GM18511 (cell line): ENCODE results near the gene DEFB129.
"Not testable (repeated sequence)": the region's sequence is repeated elsewhere in the genome, so short reads cannot be mapped to it uniquely, and the experiment has no call there.

Source experiments
- ATAC-seq: cut with Tn5 transposase; IDR thresholded peaks from one replicate; pipeline ENCODE4 v1.9.1; 2021; ENCODE audit warnings: mild to moderate bottlenecking, moderate library complexity; ENCODE audit not compliant: unreplicated experiment

Gene DEFB129, protein sequence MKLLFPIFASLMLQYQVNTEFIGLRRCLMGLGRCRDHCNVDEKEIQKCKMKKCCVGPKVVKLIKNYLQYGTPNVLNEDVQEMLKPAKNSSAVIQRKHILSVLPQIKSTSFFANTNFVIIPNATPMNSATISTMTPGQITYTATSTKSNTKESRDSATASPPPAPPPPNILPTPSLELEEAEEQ

DNA sequence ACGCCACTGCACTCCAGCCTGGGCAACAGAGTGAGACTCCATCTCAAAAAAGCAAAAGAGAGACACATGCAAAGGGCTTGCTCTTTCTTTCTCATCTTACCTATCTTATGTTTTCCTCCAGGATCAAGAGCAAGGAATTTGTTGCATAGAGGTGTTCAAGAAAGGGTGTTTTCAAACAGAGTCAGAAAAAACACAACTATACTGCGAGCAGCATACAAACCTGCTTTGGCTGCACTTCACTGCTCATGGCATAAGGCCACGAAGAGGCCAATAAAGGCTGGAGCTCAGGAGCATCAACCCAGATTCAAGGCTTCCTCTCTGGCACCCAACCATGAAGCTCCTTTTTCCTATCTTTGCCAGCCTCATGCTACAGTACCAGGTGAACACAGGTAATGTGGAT lies at the start of gene DEFB129:
DEFB129 (plus strand) TSS at position 301 of the 400 bp plus-strand sequence; CDS start at position 332, 31 bp downstream.
- no peak for ATAC-seq

DNA sequence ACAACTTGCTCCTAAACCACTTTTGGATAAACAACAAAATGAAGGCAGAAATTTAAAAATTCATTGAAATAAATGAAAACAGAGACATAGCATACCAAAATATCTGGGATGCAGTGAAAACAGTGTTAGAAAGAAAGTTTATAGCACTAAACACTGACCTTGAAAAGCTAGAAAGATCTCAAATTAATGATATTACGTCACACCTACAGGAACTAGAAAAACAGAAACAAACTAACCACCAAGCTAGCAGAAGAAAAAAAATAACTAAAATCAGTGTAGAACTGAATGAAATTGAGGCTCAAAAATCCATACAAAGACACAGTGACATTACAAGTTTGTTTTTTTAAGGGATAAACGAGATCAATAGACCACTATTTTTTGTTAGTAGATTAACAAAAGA lies 42.8 kb upstream of the DEFB129 start:
- ATAC-seq: no peak

DNA sequence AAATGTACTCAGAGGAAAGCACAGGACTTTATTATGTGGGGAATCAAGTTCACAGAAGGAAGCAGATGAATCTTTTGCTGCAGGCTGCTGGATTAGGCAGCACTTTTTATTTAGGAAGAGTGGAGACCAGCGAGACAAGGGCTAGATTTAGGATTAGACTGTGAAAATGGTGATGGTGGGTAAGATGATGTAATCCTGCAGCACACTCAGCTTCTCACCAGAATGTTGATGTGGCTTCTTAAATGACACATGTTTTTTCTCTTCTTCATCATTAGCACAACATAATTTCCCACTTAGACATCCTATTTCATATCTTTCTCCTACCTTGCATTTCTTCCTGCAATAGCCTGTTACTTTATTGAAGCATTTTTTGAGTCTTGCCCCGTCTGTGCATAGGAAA lies 39.3 kb upstream of the DEFB129 start:
- no peak for ATAC-seq

DNA sequence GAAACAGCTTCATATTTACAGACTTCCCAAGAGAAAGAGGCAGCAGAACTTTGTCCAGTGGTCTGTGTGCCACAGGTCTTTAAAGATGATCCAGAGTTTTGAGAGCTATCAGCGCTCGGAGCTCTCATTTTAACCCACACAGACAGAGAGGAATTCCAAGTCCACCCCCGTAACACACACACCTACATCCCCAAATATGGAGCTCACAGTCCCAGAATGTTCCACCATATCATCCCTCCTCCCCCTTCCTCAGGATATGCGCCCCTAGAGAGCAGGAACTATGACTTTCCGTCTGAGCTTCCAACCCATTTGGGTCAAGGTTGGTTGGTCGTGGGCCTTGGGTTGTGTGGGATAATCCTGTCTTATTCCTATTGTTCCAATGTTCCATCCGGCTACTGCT lies 37.4 kb upstream of the DEFB129 start, which contains the start of gene DEFB128:
DEFB128 (minus strand) TSS at position 101 of the 400 bp plus-strand sequence; CDS start at position 13, 88 bp downstream.
- no peak for ATAC-seq

DNA sequence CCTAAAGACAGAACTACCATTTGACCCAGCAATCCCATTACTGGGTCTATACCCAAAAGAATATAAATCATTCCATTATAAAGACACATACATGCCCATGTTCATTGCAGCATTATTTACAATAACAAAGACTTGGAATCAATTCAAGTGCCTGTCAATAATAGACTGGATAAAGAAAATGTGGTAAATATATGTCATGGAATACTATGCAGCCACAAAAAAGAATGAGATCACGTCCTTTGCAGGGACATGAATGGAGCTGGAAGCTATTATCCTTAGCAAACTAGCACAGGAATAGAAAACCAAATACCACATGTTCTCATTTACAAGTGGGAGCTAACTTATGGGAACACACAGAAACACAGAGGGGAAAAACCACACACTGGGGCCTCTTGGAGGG lies 28.8 kb upstream of the DEFB129 start:
- ATAC-seq: no peak

DNA sequence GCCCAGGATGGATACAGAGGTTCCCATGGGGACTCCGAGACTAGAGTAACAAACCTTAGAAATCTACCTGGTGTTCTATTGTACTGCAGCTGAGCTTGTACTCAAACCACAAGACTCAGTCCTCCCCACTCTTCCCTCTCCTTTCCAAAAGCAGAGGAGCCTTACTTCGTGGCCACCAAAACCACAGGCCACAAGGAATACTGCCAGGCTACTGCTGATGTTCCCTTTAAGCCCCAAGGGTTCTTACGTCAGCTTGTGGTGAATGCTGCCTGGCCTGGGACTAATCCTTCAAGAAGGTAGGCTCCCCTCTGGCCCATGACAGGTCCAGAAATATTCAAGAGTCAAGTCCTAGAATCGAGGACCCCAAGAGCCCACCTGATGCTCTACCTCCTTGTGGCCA lies 27.1 kb upstream of the DEFB129 start:
- no peak for ATAC-seq

DNA sequence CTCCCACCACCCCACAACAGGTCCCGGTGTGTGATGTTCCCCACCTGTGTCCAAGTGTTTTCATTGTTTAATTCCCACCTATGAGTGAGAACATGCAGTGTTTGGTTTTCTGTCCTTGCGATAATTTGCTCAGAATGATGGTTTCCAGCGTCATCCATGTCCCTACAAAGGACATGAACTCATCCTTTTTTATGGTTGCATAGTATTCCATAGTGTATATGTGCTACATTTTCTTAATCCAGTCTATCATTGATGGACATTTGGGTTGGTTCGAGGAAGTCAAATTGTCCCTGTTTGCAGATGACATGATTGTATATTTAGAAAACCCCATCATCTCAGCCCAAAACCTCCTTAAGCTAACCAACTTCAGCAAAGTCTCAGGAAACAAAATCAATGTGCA lies 23.4 kb upstream of the DEFB129 start:
- not testable (repeated sequence) for ATAC-seq

DNA sequence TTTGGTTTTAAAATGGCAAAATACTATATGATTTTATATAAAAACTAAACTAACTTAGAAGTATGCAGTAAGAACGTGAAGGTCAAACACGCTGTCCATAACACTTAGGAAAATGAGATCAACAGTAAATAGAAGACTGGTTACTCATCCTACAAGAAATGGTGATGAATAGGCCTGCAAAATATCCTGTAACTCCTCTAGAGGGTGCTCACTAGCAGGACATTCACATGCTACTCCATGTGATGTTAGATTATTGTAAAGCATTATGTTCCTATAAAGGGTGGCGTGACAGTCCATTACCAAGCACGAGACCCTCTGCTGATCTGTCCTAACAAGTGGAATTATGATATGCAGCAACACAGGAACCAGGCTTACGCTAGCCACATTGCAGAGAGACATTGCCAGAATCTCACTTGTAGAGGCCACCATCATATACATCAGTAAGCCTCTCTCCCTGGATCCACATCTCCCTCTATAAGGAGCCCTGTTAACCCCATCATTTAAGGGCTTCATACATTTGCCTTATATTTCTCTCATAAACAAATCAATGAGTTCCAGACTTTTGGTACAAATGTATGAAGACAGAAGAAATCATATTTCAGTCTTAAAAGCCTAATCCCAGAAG lies 18.0 kb upstream of the DEFB129 start:
- ATAC-seq: no peak

DNA sequence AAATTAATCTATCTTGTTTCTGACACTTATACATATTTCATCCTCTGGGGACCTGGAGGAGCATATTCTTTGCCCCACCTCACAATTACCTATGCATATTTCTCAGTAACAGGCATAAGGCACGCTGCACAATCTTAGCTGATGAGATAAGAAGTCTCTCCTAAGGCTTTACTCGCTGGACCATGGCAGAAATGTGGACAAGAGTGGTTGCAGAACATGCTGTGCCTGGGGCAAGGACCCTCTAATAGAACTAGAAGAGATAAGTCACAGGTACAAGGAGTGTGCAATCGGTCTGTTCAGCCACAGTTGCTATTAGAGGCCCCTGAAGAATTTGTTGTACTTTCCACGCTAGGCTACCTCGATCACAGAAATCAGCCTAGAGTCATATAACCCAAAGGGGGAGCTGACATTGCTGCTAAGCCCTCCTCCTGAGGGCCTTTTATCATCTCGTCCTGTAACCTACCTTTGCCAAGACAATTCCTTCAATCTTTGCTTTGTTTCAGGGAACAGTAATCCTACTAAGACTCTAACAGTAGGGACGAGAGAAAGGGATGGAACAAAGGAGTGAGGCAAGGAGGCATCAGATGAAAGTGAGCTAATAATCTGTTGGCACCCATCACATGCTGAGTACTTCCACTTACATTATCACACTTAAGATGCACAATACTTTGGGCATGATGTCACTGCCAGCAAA lies 16.1 kb upstream of the DEFB129 start:
- ATAC-seq: no peak

DNA sequence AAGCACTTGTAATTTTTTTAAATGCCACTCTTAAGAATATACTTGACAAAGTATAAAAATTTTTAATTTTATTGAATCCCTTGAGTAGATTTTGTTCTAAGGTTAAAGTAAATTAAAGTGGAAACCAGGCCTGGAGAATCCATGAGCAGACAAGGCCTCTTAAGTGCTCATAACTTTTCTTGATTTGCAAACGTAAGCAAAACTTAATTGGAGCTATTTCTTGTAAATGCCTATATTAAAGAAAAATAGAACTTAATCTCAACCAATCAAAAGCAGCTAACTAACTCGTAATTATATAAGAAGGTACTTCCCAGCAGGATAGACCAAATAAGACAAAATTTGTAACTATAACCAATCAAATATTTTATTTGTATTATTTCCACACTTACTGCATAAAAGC lies 12.7 kb upstream of the DEFB129 start:
- ATAC-seq: no peak

DNA sequence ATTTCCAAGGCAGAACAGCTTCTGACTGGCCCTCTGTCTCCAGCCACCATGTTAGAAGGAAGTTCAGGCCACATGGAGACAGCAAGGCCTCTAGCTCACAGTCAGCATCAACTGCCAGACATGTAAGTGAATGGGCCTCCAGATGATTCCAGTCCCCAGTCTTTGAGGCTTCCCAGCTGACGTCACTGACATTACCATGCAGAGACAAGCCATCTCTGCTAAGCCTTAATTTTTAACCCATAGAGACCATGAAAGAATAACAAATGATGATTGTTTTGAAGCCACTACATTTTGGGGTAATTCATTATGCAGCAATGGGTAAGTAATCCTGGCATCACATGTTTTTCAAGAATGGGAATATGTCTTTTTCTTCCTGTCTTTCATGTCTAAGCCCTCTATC lies 11.3 kb upstream of the DEFB129 start:
- no peak for ATAC-seq

DNA sequence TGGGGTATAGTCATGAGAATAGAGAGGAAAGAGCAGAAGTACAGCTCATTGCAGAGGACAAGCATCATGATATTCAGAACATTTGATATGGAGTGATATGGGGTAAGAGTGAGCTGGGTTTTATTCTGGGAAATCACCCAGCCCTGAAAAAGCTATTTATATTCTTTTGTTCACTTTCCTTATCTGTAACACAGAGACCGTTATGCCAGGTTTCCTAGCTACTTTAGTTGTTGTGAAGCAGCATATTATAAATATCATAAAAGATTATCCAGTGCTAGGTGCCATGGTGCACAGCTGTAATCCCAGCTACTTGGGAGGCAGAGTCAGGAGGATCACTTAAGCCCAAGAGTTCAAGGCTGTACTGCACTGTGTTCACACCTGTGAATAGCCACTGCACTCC lies 9.8 kb upstream of the DEFB129 start:
- no peak for ATAC-seq

DNA sequence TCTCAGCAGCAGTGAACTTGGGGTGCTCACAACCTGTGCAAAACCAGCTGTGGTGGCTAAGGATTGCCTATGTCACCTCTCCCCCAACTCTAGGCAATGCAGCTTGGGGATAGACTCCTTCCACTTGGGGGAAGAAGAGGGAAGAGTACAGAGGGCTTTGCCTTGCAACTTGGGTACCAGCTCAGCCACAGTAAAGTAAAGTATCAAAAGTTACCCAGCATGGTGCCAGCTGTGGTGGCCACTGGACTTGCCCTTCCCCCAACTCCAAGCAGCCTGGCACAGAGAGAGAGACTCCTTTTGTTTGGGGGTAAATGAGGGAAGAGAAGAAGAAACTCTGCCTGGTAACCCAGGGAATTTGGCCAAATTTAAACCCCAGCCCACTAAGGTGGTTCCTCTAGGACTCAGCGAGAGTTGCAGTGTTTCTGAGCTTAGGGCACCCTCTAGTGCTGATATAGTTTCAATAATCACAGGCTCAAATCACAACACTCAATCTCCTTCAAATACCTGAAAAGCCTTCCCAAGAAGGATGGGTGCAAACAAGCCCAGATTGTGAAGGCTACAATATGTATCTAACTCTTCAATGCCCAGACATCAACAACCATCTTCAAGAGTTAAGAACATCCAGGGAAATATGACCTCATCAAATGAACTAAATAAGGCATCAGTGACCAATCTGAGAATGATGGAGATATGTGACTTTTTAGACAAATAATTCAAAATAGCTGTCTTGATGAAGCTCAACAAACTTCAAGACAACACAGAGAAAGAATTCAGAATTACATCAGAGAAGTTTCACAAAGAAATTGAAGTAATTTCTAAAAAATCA lies 7.6 kb upstream of the DEFB129 start:
- ATAC-seq: no peak

DNA sequence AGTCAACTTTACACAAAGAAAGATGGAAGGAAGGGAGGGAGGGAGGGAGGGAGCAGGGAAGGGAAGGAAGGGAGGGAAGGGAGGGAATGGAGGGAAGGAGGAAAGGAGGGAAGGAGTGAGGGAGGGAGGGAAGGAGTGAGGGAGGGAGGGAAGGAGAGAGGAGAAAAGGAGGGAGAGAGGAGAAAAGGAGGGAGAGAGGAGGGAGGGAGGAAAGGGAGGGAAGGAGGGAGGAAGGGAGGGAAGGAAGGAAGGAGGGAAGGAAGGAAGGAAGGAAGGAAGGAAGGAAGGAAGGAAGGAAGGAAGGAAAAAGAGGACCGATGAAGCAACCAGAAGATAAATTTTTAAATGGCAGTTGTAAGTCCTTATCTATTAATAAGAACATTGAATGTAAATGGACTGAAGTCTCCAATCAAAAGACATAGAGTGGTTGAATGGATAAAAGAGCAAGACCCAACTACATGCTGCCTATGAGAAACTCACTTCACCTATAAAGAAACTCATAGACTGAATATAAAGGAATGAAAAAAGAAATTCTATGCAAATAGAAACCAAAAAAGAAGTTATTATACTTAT lies 5.7 kb upstream of the DEFB129 start:
- ATAC-seq: no peak

DNA sequence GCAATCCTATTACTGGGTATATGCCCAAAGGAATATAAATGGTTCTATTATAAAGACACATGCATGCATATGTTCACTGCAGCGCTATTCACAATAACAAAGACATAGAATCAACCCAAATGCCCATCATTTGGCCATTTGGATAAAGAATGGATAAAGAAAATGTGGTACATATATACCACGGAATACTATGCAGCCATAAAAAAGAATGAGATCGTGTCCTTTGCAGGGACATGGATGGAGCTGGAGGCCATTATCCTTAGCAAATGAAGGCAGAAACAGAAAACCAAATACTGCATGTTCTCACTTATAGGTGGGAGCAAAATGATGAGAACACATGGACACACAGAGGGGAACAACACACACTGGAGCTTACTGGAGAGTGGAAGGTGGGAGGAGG lies 1.2 kb upstream of the DEFB129 start:
- ATAC-seq: not testable (repeated sequence)

DNA sequence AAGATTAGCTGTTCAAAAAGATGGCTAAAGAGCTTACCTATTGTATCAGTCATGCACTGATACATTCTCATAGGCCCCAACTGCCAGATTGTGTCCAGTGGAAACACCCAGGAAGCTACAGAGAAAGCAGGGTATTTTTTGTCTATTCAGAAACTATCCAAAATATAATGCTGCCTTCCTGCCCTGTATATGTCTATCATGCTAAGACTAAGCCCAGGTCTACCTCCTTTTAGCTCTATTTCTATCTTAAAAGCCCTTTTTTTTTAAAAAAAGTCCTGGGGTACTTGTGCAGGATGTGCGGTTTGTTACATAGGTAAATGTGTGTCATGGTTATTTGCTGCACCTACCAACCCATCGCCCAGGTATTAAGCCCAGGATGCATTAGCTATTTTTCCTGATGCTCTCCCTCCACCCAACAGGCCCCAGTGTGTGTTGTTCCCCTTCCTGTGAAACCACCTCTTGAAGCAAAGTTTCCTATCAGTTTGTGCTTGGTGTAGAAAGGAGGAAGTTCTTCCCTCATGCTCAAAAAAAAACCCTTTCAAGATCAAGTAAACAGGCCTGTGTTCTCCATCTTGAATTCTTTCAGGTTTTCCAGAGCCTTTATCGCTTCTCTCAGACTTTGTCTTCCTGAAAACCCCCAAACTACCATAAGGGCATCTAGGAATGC lies 514 bp downstream of the DEFB129 start:
- no peak for ATAC-seq

DNA sequence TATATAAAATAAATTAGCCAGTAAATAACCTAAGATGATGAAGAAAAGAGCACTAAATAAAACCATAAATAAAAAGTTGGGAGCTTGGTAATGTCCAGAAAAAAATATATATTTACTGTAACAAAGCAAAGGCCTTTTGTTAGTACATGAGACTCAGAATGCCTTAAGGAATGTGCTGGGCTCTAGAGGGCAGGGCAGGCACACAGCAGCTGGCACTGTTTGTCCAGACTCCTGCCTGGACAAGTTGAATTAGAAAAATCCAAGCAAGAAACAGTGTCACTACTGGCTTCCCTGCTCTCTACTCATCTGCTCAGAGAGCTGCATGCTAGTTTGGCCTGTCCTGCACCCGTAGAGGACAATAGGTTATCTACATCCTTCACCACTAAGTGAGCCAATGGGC lies 8.8 kb downstream of the DEFB129 start:
- no peak for ATAC-seq

DNA sequence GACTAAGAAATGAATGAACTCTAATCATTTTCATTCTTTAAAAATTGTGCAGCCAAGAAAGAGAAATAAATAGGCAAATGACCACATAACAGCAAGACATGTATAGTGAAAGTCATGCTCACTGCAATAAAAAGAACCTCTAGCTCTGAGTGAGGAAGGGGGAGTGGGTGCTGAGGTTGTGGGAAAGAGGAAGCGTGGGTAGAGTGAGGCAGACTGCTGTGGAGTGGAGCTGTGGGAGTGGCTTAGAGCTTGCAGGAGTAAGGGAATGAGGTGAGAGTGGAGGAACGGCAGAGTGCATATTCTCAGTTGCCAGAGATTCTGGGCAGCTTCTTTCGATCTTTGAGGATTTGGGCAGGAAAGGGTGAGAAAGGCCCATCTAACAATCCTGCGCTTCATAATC lies 10.4 kb downstream of the DEFB129 start:
- ATAC-seq: peak; percentile 62

DNA sequence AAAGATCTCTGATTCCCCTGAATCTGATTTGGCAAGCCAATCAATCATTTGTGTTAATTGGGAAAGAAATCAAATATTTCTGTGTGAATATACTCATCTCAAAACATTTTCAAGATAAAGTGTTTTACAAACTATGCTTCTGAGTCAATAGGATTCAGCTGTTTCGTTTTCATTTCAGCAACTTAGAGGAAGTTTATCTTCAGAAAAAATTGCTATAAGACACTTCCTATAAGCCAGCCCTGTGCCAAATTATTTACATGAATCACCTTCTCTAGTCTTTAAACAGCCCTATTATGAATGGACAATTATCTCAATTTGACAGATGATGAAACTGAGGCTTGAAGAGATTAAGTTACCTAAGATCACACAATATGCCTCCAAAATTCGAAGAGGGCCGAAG lies 10.9 kb downstream of the DEFB129 start:
- peak; percentile 69 for ATAC-seq

DNA sequence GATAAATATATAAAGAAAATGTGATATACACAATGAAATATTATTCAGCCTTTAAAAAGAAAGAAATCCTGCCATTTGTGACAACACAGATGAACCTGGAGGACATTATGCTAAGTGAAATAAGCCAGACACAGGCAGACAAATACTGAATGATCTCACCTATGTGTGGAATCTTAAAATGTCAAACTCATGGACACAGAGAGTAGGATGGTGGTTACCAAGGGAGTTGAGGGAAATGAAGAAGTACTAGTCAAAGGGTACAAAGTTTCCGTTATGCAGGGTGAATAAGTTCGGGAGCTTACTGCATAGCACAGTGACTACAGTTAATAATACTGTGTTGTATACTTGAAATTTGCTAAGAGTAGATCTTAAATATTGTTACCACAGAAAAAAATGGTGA lies 15.8 kb downstream of the DEFB129 start:
- no peak for ATAC-seq

DNA sequence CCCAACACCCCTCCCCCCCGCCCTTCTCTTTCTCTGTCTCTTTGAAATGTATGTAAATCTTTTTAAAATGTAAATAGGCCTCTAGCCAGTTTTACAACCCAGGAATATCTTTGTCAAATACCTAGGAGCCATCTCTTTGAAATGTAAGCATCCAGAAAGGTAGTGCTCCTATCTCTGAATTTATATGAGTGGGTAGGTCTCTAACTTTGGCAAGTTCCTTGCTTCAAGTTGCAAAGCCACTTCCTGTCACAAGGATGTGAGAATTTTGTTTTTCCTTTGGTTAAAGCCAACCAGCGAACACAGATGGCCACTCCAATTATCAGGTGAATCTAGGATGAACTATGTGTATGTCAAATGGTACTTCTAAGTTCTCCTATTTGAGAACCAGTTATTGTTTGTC lies 24.3 kb downstream of the DEFB129 start:
- ATAC-seq: no peak
